Thyroid gland (tissue), 4 donors: ENCODE measurements around the gene CAV2.

Experiments used
- CTCF ChIP-seq, 6 experiments: fragments of 200-600 bp in 3 of 6; fragments of 450-650 bp in 3 of 6; sonication (generic) in 3 of 6; IDR thresholded peaks; one replicate each; pipeline ENCODE4 v1.5.1; 2016 to 2019; ENCODE audit warnings: antibody characterized with exemption in 6 of 6, mild to moderate bottlenecking in 2 of 6, inconsistent platforms in 1 of 6, moderate library complexity in 1 of 6
- POLR2A ChIP-seq, 2 donors: fragments of 450-650 bp; IDR thresholded peaks; one replicate each; pipeline ENCODE4 v1.6.1; 2017; ENCODE audit warnings: antibody characterized with exemption in 2 of 2, mild to moderate bottlenecking in 2 of 2, moderate library complexity in 1 of 2

- TF ChIP-seq CTCF (IDR thresholded peaks at IDR 0.05) (no peak), POLR2A (IDR thresholded peaks at IDR 0.05) (no peak)
Measured at GRCh38 chr7:116545411-116545993, 46.0 kb downstream of the CAV2 start.
